SK-N-SH (cell line): ENCODE data around the gene PTGDS. TPM values are rescaled to one million over a fixed set of nuclear protein-coding genes. Genes with fewer than 3 reads are reported as not detected.

Experiments used
- CTCF ChIA-PET: fragments of 300-600, 350-600 bp; formaldehyde crosslinking; extraction: SDS; loops from one replicate; lab custom pipeline; 2021; lab: Yijun Ruan, JAX
- POLR2A ChIA-PET: fragments of 350-600 bp; sonication (Branson Sonifier 250); formaldehyde crosslinking; extraction: SDS; loops from one replicate; lab custom pipeline; 2020; ENCODE audit warnings: antibody characterized with exemption, inconsistent platforms; lab: Yijun Ruan, JAX
- DNase-seq: peaks from one replicate; pipeline ENCODE4 v3.0.0; 2012
- H2AFZ ChIP-seq: fragments of 200-600 bp; sonication (generic); 2 replicates; pipeline ENCODE4 v1.8.1; 2016; ENCODE audit warnings: antibody characterized with exemption, mild to moderate bottlenecking, low read depth
- H3F3A ChIP-seq: fragments of 200-600 bp; sonication (generic); replicated peaks from 2 replicates; pipeline ENCODE3; 2016; ENCODE audit warnings: antibody characterized with exemption, mild to moderate bottlenecking; ENCODE audit not compliant: insufficient read depth
- H3K27ac ChIP-seq, 2 experiments: fragments of 200-500 bp in 1 of 2; fragments of 200-600 bp in 1 of 2; sonication (Bioruptor generic) in 1 of 2; sonication (generic), shearing (Covaris generic) in 1 of 2; 2 replicates each; pipeline versions ENCODE4 v1.5.1 to v1.6.1; 2014 to 2016; ENCODE audit warnings: low read depth in 2 of 2, inconsistent platforms in 1 of 2, low read length in 1 of 2, mild to moderate bottlenecking in 1 of 2, mixed read lengths in 1 of 2
- H3K27me3 ChIP-seq: fragments of 200-600 bp; sonication (generic), shearing (Covaris generic); 2 replicates; pipeline ENCODE4 v1.6.1; 2016; ENCODE audit warnings: mixed run types; ENCODE audit not compliant: insufficient read depth
- H3K36me3 ChIP-seq, 2 experiments: fragments of 200-500 bp in 1 of 2; fragments of 200-600 bp in 1 of 2; sonication (Bioruptor generic) in 1 of 2; sonication (generic) in 1 of 2; replicated peaks in 1 of 2; 2 replicates each; pipeline versions ENCODE3 to v1.5.1; 2014 to 2016; ENCODE audit warnings: low read length in 1 of 2, mild to moderate bottlenecking in 1 of 2; ENCODE audit not compliant: insufficient read depth in 2 of 2, control insufficient read depth in 1 of 2
- H3K4me1 ChIP-seq, 2 experiments: fragments of 200-500 bp in 1 of 2; fragments of 200-600 bp in 1 of 2; sonication (Bioruptor generic) in 1 of 2; sonication (generic), shearing (Covaris generic) in 1 of 2; 2 replicates each; pipeline versions ENCODE4 v1.5.1 to v1.6.1; 2014 to 2016; ENCODE audit warnings: low read depth in 1 of 2, low read length in 1 of 2, mixed run types in 1 of 2; ENCODE audit not compliant: insufficient read depth in 2 of 2, control insufficient read depth in 1 of 2
- H3K4me2 ChIP-seq: fragments of 200-600 bp; sonication (generic), shearing (Covaris generic); 2 replicates; pipeline ENCODE4 v1.6.1; 2017; ENCODE audit warnings: mixed run types
- H3K4me3 ChIP-seq, 2 experiments: fragments of 200-500 bp in 1 of 2; fragments of 200-600 bp in 1 of 2; sonication (Bioruptor generic) in 1 of 2; sonication (generic), shearing (Covaris generic) in 1 of 2; 2 replicates each; pipeline versions ENCODE4 v1.5.1 to v1.8.1; 2014 to 2016; ENCODE audit warnings: low read depth in 2 of 2, inconsistent platforms in 1 of 2, low read length in 1 of 2, mild to moderate bottlenecking in 1 of 2, mixed read lengths in 1 of 2, moderate library complexity in 1 of 2
- H3K79me2 ChIP-seq: fragments of 200-600 bp; sonication (generic); 2 replicates; pipeline ENCODE4 v1.8.1; 2017; ENCODE audit warnings: mild to moderate bottlenecking; ENCODE audit not compliant: insufficient read depth
- H3K9ac ChIP-seq: fragments of 200-600 bp; sonication (generic); 2 replicates; pipeline ENCODE4 v1.6.1; 2017; ENCODE audit warnings: mixed run types
- H3K9me2 ChIP-seq: fragments of 200-600 bp; sonication (generic); 2 replicates; pipeline ENCODE4 v1.6.1; 2017; ENCODE audit warnings: mixed run types
- H3K9me3 ChIP-seq: fragments of 200-600 bp; sonication (generic); 2 replicates; pipeline ENCODE4 v1.6.1; 2017; ENCODE audit warnings: mixed run types, mild to moderate bottlenecking, moderate library complexity
- H4K20me1 ChIP-seq: fragments of 200-600 bp; sonication (generic); 2 replicates; pipeline ENCODE4 v1.6.1; 2017; ENCODE audit warnings: mild to moderate bottlenecking, mixed run types; ENCODE audit not compliant: insufficient read depth
- CHD2 ChIP-seq: fragments of 150-350 bp; IDR thresholded peaks from 2 replicates; pipeline ENCODE4 v1.6.1; 2018; ENCODE audit warnings: low read length; ENCODE audit not compliant: partially characterized antibody
- EP300 ChIP-seq, 2 experiments: IDR thresholded peaks; 2 replicates each; pipeline versions ENCODE4 v1.4.0 to v1.6.1; 2012; ENCODE audit warnings: borderline replicate concordance in 1 of 2, low read depth in 1 of 2, low read length in 1 of 2
- FOXJ3 ChIP-seq: sonication (generic); formaldehyde crosslinking; IDR thresholded peaks from 2 replicates; pipeline ENCODE4 v1.5.1; 2020; ENCODE audit warnings: mild to moderate bottlenecking, missing genetic modification reagents
- GABPA ChIP-seq: IDR thresholded peaks from 2 replicates; pipeline ENCODE4 v1.4.0; 2012; ENCODE audit warnings: low read depth, mild to moderate bottlenecking
- MEF2A ChIP-seq: IDR thresholded peaks from 2 replicates; pipeline ENCODE4 v1.4.0; 2012; ENCODE audit warnings: low read depth, borderline replicate concordance
- NFIC ChIP-seq: IDR thresholded peaks from 2 replicates; pipeline ENCODE4 v1.4.0; 2012; ENCODE audit warnings: borderline replicate concordance
- NRF1 ChIP-seq: IDR thresholded peaks from 2 replicates; pipeline ENCODE4 v1.6.1; 2012; ENCODE audit warnings: low read depth, mild to moderate bottlenecking, low read length
- PBX3 ChIP-seq: IDR thresholded peaks from 2 replicates; pipeline ENCODE4; 2012
- POLR2AphosphoS5 ChIP-seq: IDR thresholded peaks from 2 replicates; pipeline ENCODE4 v1.6.1; 2012; ENCODE audit warnings: low read depth, low read length
- RAD21 ChIP-seq: IDR thresholded peaks from 2 replicates; pipeline ENCODE4 v1.6.1; 2012; ENCODE audit warnings: mild to moderate bottlenecking, low read length
- REST ChIP-seq: IDR thresholded peaks from 2 replicates; pipeline ENCODE4 v1.6.1; 2012; ENCODE audit warnings: mild to moderate bottlenecking, low read depth, low read length, moderate library complexity
- SIN3A ChIP-seq: IDR thresholded peaks from 2 replicates; pipeline ENCODE4 v1.6.1; 2012; ENCODE audit warnings: low read depth, mild to moderate bottlenecking, low read length, moderate library complexity, borderline replicate concordance
- TAF1 ChIP-seq: IDR thresholded peaks from 2 replicates; pipeline ENCODE4 v1.6.1; 2012; ENCODE audit warnings: low read depth, mild to moderate bottlenecking, low read length, moderate library complexity, borderline replicate concordance
- TCF12 ChIP-seq: IDR thresholded peaks from 2 replicates; pipeline ENCODE4 v1.4.0; 2012
- TEAD4 ChIP-seq: IDR thresholded peaks from 2 replicates; pipeline ENCODE4 v1.4.0; 2012; ENCODE audit warnings: mild to moderate bottlenecking, borderline replicate concordance; ENCODE audit not compliant: insufficient read depth
- USF2 ChIP-seq: fragments of 150-350 bp; IDR thresholded peaks from 2 replicates; pipeline ENCODE4 v1.6.1; 2017; ENCODE audit warnings: antibody characterized with exemption, low read length, low read depth, borderline replicate concordance
- ZBTB33 ChIP-seq: IDR thresholded peaks from 2 replicates; pipeline ENCODE4 v1.4.0; 2012; ENCODE audit warnings: low read depth, borderline replicate concordance
- WGBS: methylation state at CpG from one replicate; pipeline ENCODE4 v1.1.6; 2017; ENCODE audit warnings: low lambda C conversion rate; 5-methylcytosine and 5-hydroxymethylcytosine counted together
- polyA plus RNA-seq, 3 experiments: library from polyadenylated mRNA; depleted of rRNA; stranded (reverse); fragments of >200 nt; gene quantifications; 2 replicates each; pipeline ENCODE4 v1.2.3, GENCODE V29; 2012

PTGDS gene
- polyA plus RNA-seq, 1 of the 3 experiments (the other 2 are of a cell fraction): not detected

- 0 out of 2 replicates have a peak, but pooled peaks cover 1% of the 10 kb centered on the region for H3K79me2 ChIP-seq
- CTCF ChIA-PET: interaction anchor here (1.4 to 5.4 kb wide), 6 partner anchors 9 to 74 kb away, joined by 3 to 53 read pairs (median 7); partner anchors contain the start of genes FUT7 and PAXX
Observed at GRCh38 chr9:137021979-137022661, 44.8 kb downstream of the PTGDS start.

More at GRCh38 chr9:137021979-137022661, 44.8 kb downstream of the PTGDS start:
- 0 out of 2 replicates have a peak, but pooled peaks cover 4% of the 10 kb centered on the region for H4K20me1 ChIP-seq
- WGBS: 28% methylated on average over 13 of the region's 30 CpGs
- no peaks in the 10 kb centered on the region for H3K9me2 ChIP-seq
- H3K27me3 ChIP-seq: no peaks in the 10 kb centered on the region
- no peaks in the 10 kb centered on the region for H3F3A ChIP-seq
- POLR2A ChIA-PET: no interaction called here
- H3K36me3 ChIP-seq: peaks cover 0 to 1% of the 10 kb centered on the region in 2 experiments
- H2AFZ ChIP-seq: no peak overlapping the region
- H3K4me1 ChIP-seq: peaks cover 0 to 23% of the 10 kb centered on the region in 2 experiments; a peak in 1 of 4 replicates
- no peak overlapping the region for H3K4me2 ChIP-seq
- H3K4me3 ChIP-seq: no peak overlapping the region
- TF ChIP-seq PBX3: no peak
- no peak for TF ChIP-seq RAD21
- no peak for TF ChIP-seq ZBTB33
- no peak for TF ChIP-seq TCF12
- TF ChIP-seq GABPA: no peak
- TF ChIP-seq NRF1: no peak
- TF ChIP-seq NFIC: no peak
- no peak for TF ChIP-seq TEAD4
- TF ChIP-seq MEF2A: no peak
- no peak for TF ChIP-seq SIN3A
- TF ChIP-seq FOXJ3 (CRISPR knock-in tag): no peak
- no peak for TF ChIP-seq TAF1
- TF ChIP-seq EP300 (IDR thresholded peaks at IDR 0.05; ENCODE audit: borderline replicate concordance in 1 of 2, low read depth in 1 of 2, low read length in 1 of 2): no peak
- no peak for TF ChIP-seq REST
- TF ChIP-seq USF2: no peak
- TF ChIP-seq CHD2: no peak
- TF ChIP-seq POLR2AphosphoS5: no peak
- no peaks in the 10 kb centered on the region for H3K9me3 ChIP-seq
- H3K9ac ChIP-seq: no peak overlapping the region
- H3K27ac ChIP-seq: no peak overlapping the region
- peak; percentile 90 for DNase-seq
